Stimulated activated CD8-positive, alpha-beta memory T cell treated with anti-CD3 and anti-CD28 coated beads, Interleukin-15, amount 100 ng/mL, for 48 hours (primary cell): Measurements from ENCODE around the gene HLA-DPB1.

Experiments
- DNase-seq, 2 donors: peaks; one replicate each; pipeline ENCODE4 v3.0.0-alpha.2; 2020; ENCODE audit warnings: low read depth in 2 of 2

Gene HLA-DPB1

DNA sequence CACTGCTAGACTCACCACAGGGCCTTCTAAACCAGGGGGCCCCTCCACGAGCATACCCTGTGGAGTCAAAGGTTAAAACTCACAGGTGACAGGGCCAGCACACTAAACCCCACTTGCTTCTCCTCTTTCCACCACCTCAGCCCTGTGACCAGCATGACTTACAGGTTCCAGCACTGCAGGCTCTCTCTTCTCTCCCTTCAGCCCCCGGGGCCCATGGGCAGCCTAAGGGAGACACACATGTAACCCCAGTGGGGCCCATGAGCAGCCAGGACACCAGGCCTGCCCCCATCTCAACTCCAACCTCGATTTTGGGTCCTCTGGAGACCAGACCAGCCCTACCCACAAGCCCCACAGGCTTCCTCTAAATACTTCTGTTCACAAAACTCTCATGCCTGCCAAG is 28.0 kb downstream of the HLA-DPB1 start:
- no peak for DNase-seq

- no peak for DNase-seq
Measured at GRCh38 chr6:33104887-33105286, 29.1 kb downstream of the HLA-DPB1 start.

DNA sequence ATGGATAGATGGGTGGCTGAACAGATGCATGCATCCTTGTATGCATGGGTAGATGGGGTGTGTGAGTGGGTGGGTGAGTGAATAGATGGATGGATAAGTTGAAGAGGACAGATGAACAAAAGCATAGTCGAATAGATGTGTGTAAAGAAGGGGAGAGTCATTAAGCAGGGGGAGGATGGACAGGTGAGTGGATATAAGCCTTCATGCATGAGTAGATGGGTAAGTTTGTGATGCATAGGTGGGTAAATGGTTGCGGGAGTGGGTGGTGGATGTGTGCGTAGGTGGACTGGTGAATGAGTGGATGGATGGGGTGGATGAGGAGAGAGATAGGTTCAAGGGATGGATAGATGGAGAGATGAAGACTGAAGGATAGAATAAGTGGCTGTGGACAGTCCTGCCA is 29.6 kb downstream of the HLA-DPB1 start:
- no peak for DNase-seq

DNA sequence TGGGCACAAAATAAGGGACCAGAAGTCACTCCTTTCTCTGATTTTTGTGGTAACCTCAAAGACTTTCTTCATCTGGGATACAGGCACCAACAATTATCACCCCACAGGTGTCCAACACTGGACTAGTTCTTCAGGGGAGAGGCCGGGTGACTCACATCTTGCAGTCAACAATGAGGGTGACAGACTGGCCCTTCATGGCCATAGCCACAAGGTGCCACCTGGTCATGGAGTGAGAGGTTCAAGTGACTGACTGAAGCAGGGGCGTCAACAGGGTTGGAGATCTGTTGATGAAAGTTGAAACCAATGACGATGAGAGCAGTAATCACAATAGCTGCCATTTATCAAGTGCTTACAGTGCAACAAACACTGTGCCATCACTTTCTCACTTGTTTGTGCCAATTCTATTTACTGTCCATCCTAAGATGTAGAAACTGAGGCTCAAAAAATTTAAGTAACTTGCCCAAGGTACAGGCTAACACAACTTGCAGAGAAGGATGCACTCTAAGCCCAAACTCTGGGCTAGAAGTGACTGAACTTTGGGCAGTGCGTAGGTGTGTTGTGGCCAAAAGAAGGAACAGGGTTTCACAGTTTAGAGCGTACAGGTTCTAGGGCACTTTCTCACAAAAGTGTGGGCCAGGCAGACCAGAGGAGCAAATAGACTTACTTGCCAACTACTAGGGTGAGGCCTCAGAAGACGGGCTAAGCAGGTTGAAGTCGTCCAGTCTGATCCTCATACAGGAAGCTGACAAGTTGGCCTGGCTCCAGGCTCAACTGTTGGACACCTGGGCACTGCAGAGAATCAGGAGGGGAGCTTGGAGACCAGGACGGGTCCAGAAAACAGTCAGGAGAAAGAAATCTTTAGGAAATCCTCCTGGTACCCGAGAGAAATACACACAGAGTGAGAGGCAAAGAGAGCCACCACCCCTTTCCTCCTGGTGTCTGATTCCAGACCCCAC is 30.4 kb downstream of the HLA-DPB1 start:
- no peak for DNase-seq

DNA sequence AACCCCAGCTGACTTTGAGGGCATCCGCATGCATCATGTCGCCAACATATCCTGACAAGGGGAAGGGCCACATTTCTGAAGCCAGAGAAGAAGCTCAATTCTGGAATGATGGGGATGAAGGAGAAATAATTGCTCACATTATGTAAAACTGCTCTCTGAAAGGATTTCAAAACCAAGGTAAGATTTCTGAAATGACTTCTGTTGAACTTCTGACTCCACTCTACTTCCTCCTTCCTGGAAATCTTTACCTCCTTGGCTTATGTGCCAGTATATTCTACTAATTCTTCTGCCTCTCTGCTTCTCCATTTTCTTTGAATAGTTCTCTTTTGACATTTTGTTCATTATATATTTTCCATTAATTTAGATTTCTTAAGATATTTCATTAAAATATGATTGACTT is 31.9 kb downstream of the HLA-DPB1 start:
- DNase-seq = no peak

DNA sequence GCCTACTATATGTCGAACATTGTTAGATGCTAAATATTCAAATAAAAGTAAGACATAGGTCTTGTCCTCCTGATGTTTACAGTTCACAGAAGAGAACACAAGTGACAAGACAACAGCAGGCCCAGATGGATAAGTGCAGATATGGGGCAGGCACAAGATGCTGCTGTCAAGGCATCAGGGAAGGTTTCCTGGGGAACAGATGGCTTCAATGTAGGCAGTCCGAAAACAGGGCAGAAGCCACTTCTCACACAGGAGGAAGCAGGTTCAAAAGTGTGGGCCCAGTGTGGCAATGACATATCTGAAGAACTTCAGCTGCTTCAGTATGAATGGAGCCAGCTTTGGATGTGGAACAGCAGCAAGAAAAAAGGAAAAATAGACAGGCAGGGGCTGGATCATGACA is 32.5 kb downstream of the HLA-DPB1 start:
- no peak for DNase-seq

DNA sequence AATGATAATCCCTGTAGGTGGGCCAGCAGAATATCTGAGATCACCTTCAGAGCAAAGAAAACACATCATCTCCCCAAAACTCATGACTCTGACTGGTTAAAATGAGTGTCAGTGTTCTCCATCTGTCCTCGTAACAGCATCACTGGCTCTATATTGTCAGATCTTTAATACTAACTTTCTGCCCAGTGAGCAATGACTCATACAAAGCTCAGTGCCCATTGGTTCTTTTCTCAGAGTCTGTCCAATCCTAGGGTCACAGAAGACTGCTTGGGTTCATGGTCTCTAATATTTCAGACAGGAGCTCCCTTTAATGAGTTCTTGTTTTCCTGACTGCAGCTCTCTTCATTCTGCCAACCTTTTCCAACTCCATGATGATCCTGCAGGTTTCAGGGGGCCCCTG is 36.4 kb downstream of the HLA-DPB1 start:
- no peak for DNase-seq

GRCh38 chr6:33113755-33114154 is 38.0 kb downstream of the HLA-DPB1 start:
- no peak for DNase-seq

DNA sequence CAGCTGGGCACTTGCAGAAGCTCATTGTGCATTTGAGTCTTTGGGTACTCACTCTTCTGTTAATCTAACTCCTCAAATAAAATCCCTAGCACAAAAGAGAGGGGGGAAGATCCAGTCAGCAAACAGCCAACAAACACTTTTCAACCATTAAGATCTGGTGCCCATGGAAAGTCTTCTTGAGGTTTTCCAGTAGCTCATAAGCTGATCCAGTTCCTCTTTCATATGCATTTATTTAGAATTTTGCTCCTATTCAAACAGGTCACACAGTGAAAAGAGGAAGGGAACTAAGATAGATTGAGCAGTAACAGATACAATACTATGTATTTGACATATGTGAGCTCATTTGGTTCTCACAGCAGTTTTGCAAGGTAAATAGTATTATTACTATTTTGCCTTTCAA is 38.6 kb downstream of the HLA-DPB1 start:
- DNase-seq = no peak

GRCh38 chr6:33116417-33116816 is 40.6 kb downstream of the HLA-DPB1 start:
- no peak for DNase-seq

DNA sequence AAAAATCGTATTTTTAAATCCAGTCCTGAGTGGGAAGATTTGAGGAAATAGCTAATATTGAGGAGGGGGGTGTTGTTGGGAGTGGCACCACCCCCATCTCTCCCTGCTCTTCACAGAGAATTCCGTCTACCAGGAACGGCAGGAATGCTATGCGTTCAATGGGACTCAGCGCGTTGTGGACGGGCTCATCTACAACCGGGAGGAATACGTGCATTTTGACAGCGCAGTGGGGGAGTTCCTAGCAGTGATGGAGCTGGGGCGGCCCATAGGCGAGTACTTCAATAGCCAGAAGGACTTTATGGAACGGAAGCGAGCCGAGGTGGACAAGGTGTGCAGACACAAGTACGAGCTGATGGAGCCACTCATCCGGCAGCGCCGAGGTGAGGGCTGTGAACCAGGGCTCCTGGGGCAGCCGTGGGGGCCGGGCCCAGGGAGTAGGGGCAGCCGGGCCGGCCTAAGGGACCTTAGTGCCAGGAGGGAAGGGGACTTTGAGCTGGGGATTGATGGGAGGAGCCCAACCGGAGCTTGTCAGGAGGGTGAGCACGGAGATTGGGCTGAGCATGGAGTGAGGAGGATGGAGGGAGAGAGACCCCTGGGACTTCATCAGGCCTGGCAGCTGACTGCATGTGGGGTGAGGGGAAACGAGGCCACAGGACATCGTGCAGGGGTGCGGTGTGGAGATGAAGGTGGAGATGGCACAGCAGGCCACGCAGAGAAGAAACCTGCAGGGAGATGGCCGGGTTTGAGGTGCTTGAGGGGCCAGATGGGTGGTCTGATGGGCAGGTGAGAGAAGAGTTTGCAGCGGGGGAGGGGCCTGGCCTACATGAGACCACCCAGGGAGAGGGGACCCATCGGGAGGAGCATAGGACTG is 41.3 kb downstream of the HLA-DPB1 start:
- DNase-seq = no peak

GRCh38 chr6:33117811-33118277 is 42.1 kb downstream of the HLA-DPB1 start:
- no peak for DNase-seq

DNA sequence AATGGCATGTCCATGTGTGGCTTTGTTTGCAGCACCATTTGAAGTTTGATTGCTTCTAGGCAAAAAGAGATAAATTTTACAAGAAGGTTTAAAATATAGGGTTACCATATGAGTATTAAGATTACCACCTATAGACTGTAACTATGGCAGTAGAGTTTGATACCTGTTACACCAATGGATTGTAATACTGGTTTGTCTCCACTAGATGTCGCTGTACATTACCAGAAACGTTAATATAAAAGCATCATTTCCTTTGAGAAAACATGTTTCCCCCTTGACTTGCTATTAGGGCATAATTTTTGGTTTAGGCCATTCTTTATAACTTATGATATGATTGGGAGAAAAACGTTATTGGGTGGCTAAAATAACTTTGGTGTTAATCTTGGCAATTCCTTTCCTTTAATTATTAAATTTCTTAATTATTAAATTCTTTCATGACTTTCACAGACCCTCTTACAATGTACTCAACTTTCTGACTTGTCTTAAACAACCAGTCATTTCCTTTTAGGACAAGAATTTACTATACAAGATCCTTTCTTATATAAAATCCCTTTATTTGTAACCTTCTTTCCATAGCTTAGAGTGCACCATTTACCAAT is 42.8 kb downstream of the HLA-DPB1 start:
- DNase-seq = no peak

- no peak for DNase-seq
Measured at GRCh38 chr6:33120001-33120400, 44.2 kb downstream of the HLA-DPB1 start.

DNA sequence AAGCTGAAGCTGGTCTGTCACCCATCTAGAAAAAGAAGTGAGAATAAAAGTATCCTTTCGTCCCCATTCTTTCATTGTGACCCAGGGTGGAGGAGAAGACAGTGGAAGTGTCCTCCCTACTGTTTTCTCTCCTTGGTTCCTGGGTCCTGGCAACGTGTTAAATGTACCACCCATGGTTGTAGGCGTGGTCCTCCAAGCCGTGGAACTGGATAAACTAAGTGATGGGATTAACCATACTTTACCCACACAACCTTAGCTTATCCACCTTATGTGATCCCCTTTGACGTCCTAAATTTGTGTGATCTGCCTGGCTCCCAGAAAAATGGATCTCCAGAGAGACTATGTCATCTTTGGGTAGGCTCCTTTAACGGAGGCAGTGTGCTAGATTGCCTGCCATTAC is 47.4 kb downstream of the HLA-DPB1 start:
- DNase-seq = no peak

DNA sequence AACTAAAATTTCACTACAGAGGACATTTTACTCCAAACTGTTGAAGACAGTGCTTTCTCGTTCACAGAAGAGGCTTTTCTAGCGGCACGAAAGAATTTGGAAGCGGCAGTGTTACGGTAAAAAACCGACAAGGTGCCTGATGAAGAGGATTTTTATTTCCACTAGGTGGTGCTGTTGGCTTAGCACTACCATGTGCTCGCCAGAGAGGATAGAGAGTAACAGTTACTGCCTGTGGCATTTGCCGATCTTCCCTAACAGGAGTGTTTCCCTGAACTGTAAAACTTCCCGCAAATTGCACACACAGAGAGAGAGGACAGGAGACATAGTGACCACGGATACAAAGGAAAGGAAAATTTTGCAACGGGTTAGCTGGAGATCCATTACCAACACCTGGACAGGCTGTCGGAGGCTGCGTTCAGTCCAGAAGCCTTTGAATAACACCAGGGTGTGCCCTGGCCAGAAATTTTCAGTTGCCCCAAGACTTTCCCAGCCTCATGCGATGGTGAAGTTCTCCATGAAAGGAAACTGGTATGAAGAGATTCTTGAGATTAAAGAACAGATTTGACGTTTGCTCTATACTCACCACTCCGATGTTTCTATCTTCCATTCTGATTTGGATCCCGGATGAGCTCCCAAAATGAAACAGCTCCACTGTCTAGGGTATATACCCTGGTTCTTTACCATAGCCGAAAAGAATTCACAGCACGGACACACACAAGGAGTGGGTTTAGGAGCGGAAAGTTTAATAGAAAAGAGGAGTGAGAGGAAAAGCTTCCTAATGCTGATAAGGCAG is 48.1 kb downstream of the HLA-DPB1 start:
- no peak for DNase-seq

- no peak for DNase-seq
Measured at GRCh38 chr6:33124525-33124901, 48.7 kb downstream of the HLA-DPB1 start.

- DNase-seq = no peak
Measured at GRCh38 chr6:33124947-33125346, 49.2 kb downstream of the HLA-DPB1 start.

- DNase-seq = peak; percentile 38 to 42
Measured at GRCh38 chr6:33126101-33126714, 50.4 kb downstream of the HLA-DPB1 start.

GRCh38 chr6:33128318-33128717 is 52.5 kb downstream of the HLA-DPB1 start:
- DNase-seq = no peak

GRCh38 chr6:33132081-33132524 is 56.3 kb downstream of the HLA-DPB1 start:
- no peak for DNase-seq
